Activated T-helper 2 cell treated with anti-CD3 and anti-CD28 coated beads, Interferon-gamma antibody, Interleukin-2, Interleukin-4, amounts not matched to agents 10 μg/mL and 5 μg/mL and 100 μg/mL, durations not matched to agents 14 hours and 24 hours and 36 hours (primary cell): ENCODE results near the gene NALF2. TPM values are rescaled to one million over a fixed set of nuclear protein-coding genes. Genes with fewer than 3 reads are reported as not detected.

ENCODE experiments used
- DNase-seq: peaks from one replicate; pipeline ENCODE4 v3.0.0; 2021; ENCODE audit warnings: low spot score
- H3K27ac Mint-ChIP-seq: one replicate; pipeline ENCODE4 v1.8.0; 2021; ENCODE audit warnings: mixed read lengths
- H3K27me3 Mint-ChIP-seq: one replicate; pipeline ENCODE4 v1.8.0; 2021; ENCODE audit warnings: low read depth, mixed read lengths
- H3K36me3 Mint-ChIP-seq: one replicate; pipeline ENCODE4 v1.8.0; 2021; ENCODE audit warnings: low read depth, mixed read lengths
- H3K4me1 Mint-ChIP-seq: one replicate; pipeline ENCODE4 v1.8.0; 2021; ENCODE audit warnings: low read depth, mixed read lengths
- H3K4me3 Mint-ChIP-seq: one replicate; pipeline ENCODE4 v1.8.0; 2021; ENCODE audit warnings: low read depth, mild to moderate bottlenecking, moderate library complexity, mixed read lengths
- H3K9me3 Mint-ChIP-seq: one replicate; pipeline ENCODE4 v1.8.0; 2021; ENCODE audit warnings: mixed read lengths
- intact Hi-C: fragments of 100-400 bp; cut with micrococcal nuclease; formaldehyde crosslinking; loops from one replicate; pipeline ENCODE4 v1.15.1; 2023
- total RNA-seq: library from RNA; stranded (reverse); gene quantifications from 2 replicates; pipeline ENCODE4 v1.2.3, GENCODE V29; 2022

NALF2 gene
- total RNA-seq, 1 donor from 2014 or later = 0.37 TPM

DNA sequence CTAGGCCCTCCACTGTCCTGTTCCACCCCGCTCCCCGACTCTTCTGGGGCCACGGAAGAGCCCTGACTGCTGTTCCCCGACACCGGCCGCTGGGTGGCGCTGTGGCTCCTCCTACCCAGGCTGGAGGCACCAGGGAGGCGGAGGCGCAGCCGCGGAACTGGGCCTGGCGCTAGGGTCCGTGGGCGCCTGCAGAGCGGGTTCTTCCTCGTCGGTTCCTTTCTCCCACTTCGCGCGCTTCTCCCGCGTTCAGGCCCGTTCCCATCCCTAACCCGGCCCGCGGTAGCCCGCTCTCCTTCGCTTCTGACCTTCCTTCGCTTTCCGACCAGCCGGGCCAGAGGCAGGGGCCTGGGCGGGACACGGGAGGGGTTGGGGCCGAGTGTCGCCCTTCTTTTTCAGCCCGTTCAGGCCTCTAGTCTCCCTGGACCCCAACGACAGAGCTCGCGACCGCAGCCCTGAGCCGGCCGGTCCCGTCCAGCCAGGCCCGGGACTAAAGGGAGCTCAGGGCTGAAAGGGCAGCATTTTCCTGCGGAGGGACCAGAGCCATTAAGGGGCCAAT is 34.3 kb downstream of the NALF2 start:
- peak overlapping the region; percentile 39 for H3K4me3 Mint-ChIP-seq
- H3K9me3 Mint-ChIP-seq = no peaks in the 10 kb centered on the region
- no peaks in the 10 kb centered on the region for H3K27me3 Mint-ChIP-seq
- H3K27ac Mint-ChIP-seq = no peak overlapping the region
- peaks cover 19% of the 10 kb centered on the region for H3K4me1 Mint-ChIP-seq
- peak; percentile 54 for DNase-seq
- intact Hi-C loops = loop anchor here (1.0 to 5.0 kb wide), 4 partner anchors 80 to 594 kb away; no protein-coding TSS in a partner anchor
- H3K36me3 Mint-ChIP-seq = no peaks in the 10 kb centered on the region

- no peaks in the 10 kb centered on the region for H3K9me3 Mint-ChIP-seq
- no peaks in the 10 kb centered on the region for H3K36me3 Mint-ChIP-seq
- no peaks in the 10 kb centered on the region for H3K27me3 Mint-ChIP-seq
- peak overlapping the region; percentile 66 for H3K27ac Mint-ChIP-seq
- intact Hi-C loops = loop anchor here (2.0 to 5.0 kb wide), 3 partner anchors 79 to 558 kb away; no protein-coding TSS in a partner anchor
- DNase-seq = no peak
- H3K4me3 Mint-ChIP-seq = peak overlapping the region; percentile 42
- peaks cover 19% of the 10 kb centered on the region for H3K4me1 Mint-ChIP-seq
Observed at GRCh38 chrX:69539437-69539836, 35.3 kb downstream of the NALF2 start.

DNA sequence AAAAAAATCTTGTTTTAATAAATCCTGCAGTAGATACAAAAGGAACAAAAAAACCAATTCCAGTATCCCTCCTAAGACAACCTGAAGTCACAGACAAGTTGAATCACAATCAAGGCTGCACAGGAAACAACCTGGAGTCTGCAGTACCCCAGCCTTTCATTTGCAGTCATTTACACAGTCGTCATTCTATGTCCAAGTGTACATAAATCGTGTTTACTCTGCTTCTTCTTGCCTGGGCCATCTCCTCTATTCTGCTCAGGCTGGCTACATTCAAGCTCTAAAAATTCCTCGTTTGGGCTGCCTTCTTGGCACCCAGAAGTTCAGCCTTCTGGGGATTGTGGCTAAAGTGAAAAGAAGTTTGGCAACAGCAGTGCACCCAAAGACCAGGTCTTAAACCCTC is 37.8 kb downstream of the NALF2 start:
- Mint-ChIP-seq H3K36me3 (no peaks in the 10 kb centered on the region), H3K4me1 (peaks cover 19% of the 10 kb centered on the region), H3K27ac (no peak overlapping the region), H3K4me3 (no peak overlapping the region), H3K9me3 (peaks cover 11% of the 10 kb centered on the region), H3K27me3 (no peaks in the 10 kb centered on the region)
- no peak for DNase-seq
- intact Hi-C loops = no loop called here

- Mint-ChIP-seq H3K4me1 (peaks cover 11% of the 10 kb centered on the region), H3K36me3 (no peaks in the 10 kb centered on the region)
Observed at GRCh38 chrX:69543572-69543971, 39.4 kb downstream of the NALF2 start.

DNA sequence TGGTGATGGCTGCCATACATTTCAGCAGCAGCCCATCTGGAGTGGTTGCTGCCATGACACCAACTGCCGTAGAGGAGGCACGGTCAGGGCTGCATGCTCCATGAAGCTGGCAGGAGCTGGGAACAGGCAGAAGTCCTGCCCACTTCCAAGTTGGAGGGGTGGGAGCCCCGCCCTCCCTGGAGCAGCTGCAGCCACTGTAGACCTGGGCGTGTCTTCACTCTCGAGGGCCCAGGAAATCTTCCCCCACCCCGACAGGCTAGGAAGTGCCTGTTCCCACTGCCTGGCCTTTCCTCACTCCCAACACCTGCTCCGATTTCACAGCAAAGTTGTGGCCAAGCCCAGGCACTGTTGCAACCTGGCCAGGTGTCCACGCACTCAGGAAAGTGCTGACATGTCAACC is 42.3 kb downstream of the NALF2 start:
- Mint-ChIP-seq H3K27me3 (no peaks in the 10 kb centered on the region), H3K27ac (no peak overlapping the region), H3K4me3 (no peak overlapping the region), H3K9me3 (peaks cover 11% of the 10 kb centered on the region), H3K36me3 (no peaks in the 10 kb centered on the region), H3K4me1 (no peaks in the 10 kb centered on the region)
- intact Hi-C loops = no loop called here
- DNase-seq = no peak

More at GRCh38 chrX:69543572-69543971, 39.4 kb downstream of the NALF2 start:
- Mint-ChIP-seq H3K9me3 (peaks cover 11% of the 10 kb centered on the region), H3K27ac (no peak overlapping the region), H3K27me3 (no peaks in the 10 kb centered on the region), H3K4me3 (no peak overlapping the region)
- intact Hi-C loops = no loop called here
- no peak for DNase-seq

DNA sequence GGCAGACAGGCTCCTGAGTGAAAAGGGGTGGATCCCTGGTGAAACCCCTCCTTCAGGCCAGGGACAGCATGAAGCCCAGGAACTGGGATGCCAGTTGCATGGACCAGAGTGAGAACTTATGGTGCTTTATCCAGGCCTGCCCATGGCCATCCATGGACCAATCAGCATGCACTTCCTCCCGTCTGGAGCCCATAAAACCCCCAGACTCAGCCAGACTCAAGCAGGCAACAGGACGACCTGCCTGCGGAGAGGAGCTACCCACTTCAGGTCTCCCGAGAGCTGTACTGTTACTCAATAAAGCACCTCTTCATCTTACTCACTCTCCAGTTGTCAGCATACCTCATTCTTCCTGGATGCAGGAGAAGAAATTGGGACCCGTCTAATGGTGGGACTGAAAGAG is 42.9 kb downstream of the NALF2 start:
- no peaks in the 10 kb centered on the region for H3K4me1 Mint-ChIP-seq
- H3K36me3 Mint-ChIP-seq = no peaks in the 10 kb centered on the region
- no peak overlapping the region for H3K4me3 Mint-ChIP-seq
- H3K9me3 Mint-ChIP-seq = peaks cover 11% of the 10 kb centered on the region
- DNase-seq = no peak
- no peaks in the 10 kb centered on the region for H3K27me3 Mint-ChIP-seq
- no peak overlapping the region for H3K27ac Mint-ChIP-seq
- intact Hi-C loops = no loop called here

GRCh38 chrX:69551421-69552009 is 47.4 kb downstream of the NALF2 start:
- no peaks in the 10 kb centered on the region for H3K9me3 Mint-ChIP-seq
- H3K4me3 Mint-ChIP-seq = no peak overlapping the region
- H3K4me1 Mint-ChIP-seq = no peaks in the 10 kb centered on the region
- H3K27me3 Mint-ChIP-seq = no peaks in the 10 kb centered on the region
- no peaks in the 10 kb centered on the region for H3K36me3 Mint-ChIP-seq
- no peak for DNase-seq
- intact Hi-C loops = no loop called here
- H3K27ac Mint-ChIP-seq = no peak overlapping the region

- H3K9me3 Mint-ChIP-seq = no peaks in the 10 kb centered on the region
- no peaks in the 10 kb centered on the region for H3K36me3 Mint-ChIP-seq
- no peaks in the 10 kb centered on the region for H3K27me3 Mint-ChIP-seq
- no peak for DNase-seq
- no peaks in the 10 kb centered on the region for H3K4me1 Mint-ChIP-seq
- intact Hi-C loops = no loop called here
- H3K4me3 Mint-ChIP-seq = no peak overlapping the region
- H3K27ac Mint-ChIP-seq = no peak overlapping the region
Observed at GRCh38 chrX:69552512-69552911, 48.4 kb downstream of the NALF2 start.

Other genes starting within 250 kb of the NALF2 start
- 0.57 TPM in 2 replicates for gene EDA, start 111.8 kb downstream of the NALF2 start, total RNA-seq